Right lobe of liver (tissue), 6 donors: ENCODE results near the gene TERB1. TPM values are rescaled to one million over a fixed set of nuclear protein-coding genes. Genes with fewer than 3 reads are reported as not detected.
"Not testable (repeated sequence)": the region's sequence is repeated elsewhere in the genome, so short reads cannot be mapped to it uniquely, and the experiment has no call there.

Experiments used
- ATAC-seq, 4 donors: fragments of 200-7000 bp; cut with Tn5 transposase; one replicate each; pipeline ENCODE4 v1.9.1; 2020; ENCODE audit warnings: mild to moderate bottlenecking in 4 of 4, moderate library complexity in 4 of 4
- DNase-seq, 3 donors: peaks; one replicate each; pipeline ENCODE4 v3.0.0-alpha.2; 2020
- H3K27ac ChIP-seq, 3 donors: fragments of 200-600 bp; one replicate each; pipeline ENCODE4 v1.8.0; 2022
- H3K27me3 ChIP-seq, 2 donors: fragments of 200-600 bp; one replicate each; pipeline ENCODE4 v1.8.0; 2022
- H3K36me3 ChIP-seq, 4 donors: fragments of 200-600 bp; sonication (generic) in 1 of 4; one replicate each; pipeline versions ENCODE4 v1.5.1 to v1.8.0; 2017 to 2022; ENCODE audit warnings: control low read depth in 1 of 4
- H3K4me1 ChIP-seq, 4 donors: fragments of 200-600 bp; sonication (generic) in 1 of 4; one replicate each; pipeline versions ENCODE4 v1.5.1 to v1.8.0; 2017 to 2022; ENCODE audit warnings: control low read depth in 1 of 4
- H3K4me3 ChIP-seq, 3 donors: fragments of 200-600 bp; one replicate each; pipeline ENCODE4 v1.8.0; 2022
- H3K9me3 ChIP-seq, 4 donors: fragments of 200-600 bp; sonication (generic) in 1 of 4; one replicate each; pipeline versions ENCODE4 v1.5.1 to v1.8.0; 2017 to 2022; ENCODE audit warnings: control low read depth in 1 of 4
- POLR2A ChIP-seq: fragments of 450-650 bp; IDR thresholded peaks from one replicate; pipeline ENCODE4 v1.6.1; 2017; ENCODE audit warnings: antibody characterized with exemption, mild to moderate bottlenecking
- WGBS: methylation state at CpG from one replicate; pipeline ENCODE4 v1.1.6; 2018; ENCODE audit warnings: low coverage, low lambda C conversion rate; ENCODE audit not compliant: insufficient coverage; ENCODE audit errors: missing lambda C conversion rate; 5-methylcytosine and 5-hydroxymethylcytosine counted together
- intact Hi-C, 2 donors: fragments of 100-400 bp; cut with DNase I; formaldehyde crosslinking; loops; one replicate each; pipeline versions ENCODE4 v1.11.2 to v1.14.1; 2022
- total RNA-seq, 6 experiments: library from RNA; depleted of rRNA in 2 of 6; stranded (reverse); fragments of >200 nt in 2 of 6; fragmentation: NEBNext Ultra II Directional in 3 of 6; extraction: Animal tissue kit (Norgen Biotek cat#: 25700) in 3 of 6; gene quantifications; one replicate each; pipeline versions ENCODE4 v1.1.0 to v1.2.4, GENCODE V29; 2016 to 2023
- TF ChIP-seq, protein P1 (sequence below), 4 donors: fragments of 200-600 bp in 3 of 4; fragments of 450-650 bp in 1 of 4; IDR thresholded peaks; one replicate each; pipeline versions ENCODE4 v1.5.1 to v1.8.0; 2016 to 2022; ENCODE audit warnings: antibody characterized with exemption in 4 of 4, mild to moderate bottlenecking in 2 of 4
- donor health status: DM: no; HTN: yes; CAD: no.
- donor health status: DM: no; HTN: no; CAD: no.
- donor health status: DM: no; HTN: no; CAD: no.
- donor health status: DM: no; HTN: yes; CAD: no.
- donor health status: DM: no; HTN: yes; CAD: no.

The TERB1 gene
- total RNA-seq, 6 experiments from 2014 or later, result not detected

DNA sequence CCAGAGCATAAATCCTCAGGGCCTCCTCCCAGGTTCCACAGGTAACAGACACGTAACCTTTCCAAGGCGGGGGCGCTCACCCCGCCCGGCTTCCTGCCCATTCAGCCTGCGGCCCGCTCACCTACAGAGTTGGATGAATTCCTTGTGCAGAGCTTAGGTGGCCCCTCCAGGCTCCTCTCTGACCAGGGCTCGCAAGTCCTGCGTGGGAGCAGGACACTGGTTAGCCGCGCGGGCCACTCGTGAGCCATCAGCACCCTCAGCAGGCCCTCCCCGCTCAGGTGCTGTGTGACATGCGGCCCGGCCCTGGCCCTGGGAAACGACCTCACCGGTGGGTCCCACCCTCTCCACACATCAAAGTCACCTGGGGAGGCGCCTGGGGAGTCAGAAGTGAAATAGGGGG is 528 bp downstream of the TERB1 start:
- H3K27me3 ChIP-seq, result no peaks in the 10 kb centered on the region
- peaks cover 0 to 35% (median 11%) of the 10 kb centered on the region in 4 donors for H3K36me3 ChIP-seq
- no peak overlapping the region for H3K27ac ChIP-seq
- H3K9me3 ChIP-seq, result no peaks in the 10 kb centered on the region
- H3K4me1 ChIP-seq, result no peaks in the 10 kb centered on the region
- 88% methylated on average over 8 of the region's 19 CpGs for WGBS
- intact Hi-C loops, result no loop called here
- ATAC-seq (no peak), DNase-seq (no peak)
- TF ChIP-seq, protein P1, sequence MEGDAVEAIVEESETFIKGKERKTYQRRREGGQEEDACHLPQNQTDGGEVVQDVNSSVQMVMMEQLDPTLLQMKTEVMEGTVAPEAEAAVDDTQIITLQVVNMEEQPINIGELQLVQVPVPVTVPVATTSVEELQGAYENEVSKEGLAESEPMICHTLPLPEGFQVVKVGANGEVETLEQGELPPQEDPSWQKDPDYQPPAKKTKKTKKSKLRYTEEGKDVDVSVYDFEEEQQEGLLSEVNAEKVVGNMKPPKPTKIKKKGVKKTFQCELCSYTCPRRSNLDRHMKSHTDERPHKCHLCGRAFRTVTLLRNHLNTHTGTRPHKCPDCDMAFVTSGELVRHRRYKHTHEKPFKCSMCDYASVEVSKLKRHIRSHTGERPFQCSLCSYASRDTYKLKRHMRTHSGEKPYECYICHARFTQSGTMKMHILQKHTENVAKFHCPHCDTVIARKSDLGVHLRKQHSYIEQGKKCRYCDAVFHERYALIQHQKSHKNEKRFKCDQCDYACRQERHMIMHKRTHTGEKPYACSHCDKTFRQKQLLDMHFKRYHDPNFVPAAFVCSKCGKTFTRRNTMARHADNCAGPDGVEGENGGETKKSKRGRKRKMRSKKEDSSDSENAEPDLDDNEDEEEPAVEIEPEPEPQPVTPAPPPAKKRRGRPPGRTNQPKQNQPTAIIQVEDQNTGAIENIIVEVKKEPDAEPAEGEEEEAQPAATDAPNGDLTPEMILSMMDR (IDR thresholded peaks at IDR 0.05), result no peak
- TF ChIP-seq POLR2A, result no peak
- H3K4me3 ChIP-seq, result no peak overlapping the region

DNA sequence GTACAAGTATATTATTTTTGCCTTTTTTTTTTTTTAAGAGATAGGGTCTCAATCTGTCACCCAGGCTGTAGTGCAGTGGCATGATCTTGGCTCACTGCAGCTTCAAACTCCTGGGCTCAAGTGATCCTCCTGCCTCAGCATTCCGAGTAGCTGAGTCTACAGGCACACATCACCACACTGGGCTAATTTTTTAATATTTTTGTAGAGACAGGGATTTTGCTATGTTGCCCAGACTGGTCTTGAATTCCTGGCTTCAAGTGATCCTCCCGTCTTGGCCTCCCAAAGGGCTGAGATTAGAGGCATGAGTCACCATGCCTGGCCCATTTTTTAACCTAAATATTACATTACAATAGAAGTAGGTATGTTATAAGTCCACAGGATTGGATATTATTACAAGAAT is 3.2 kb downstream of the TERB1 start:
- Histone ChIP-seq H3K9me3 (no peaks in the 10 kb centered on the region), H3K4me1 (no peaks in the 10 kb centered on the region), H3K27me3 (no peaks in the 10 kb centered on the region), H3K27ac (no peak overlapping the region), H3K4me3 (no peak overlapping the region), H3K36me3 (peaks cover 0 to 9% (median 4%) of the 10 kb centered on the region in 4 donors)
- ATAC-seq, result no peak
- 93% methylated on average over 2 of the region's 2 CpGs for WGBS
- no peak for TF ChIP-seq POLR2A
- TF ChIP-seq, protein P1 (IDR thresholded peaks at IDR 0.05), result no peak
- intact Hi-C loops, result no loop called here
- no peak for DNase-seq

DNA sequence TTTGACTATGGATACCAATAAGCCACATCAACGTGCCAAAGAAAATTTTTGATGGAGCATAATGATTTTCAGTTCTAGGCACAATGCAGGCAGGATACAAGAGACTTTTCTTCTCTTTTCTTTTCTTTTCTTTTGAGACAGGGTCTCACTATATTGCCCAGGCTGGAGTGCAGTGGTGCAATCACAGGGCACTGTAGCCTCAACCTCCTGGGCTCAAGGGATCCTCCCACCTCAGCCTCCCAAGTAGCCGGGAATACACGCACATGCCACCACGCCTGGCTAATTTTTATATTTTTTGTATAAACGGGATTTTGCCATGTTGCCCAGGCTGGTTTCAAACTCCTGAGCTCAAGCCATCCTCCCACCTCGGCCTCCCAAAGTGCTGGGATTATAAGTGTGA is 7.4 kb downstream of the TERB1 start:
- H3K9me3 ChIP-seq, H3K4me3 ChIP-seq, H3K4me1 ChIP-seq, intact Hi-C loops, H3K27me3 ChIP-seq, ATAC-seq, H3K27ac ChIP-seq, DNase-seq, H3K36me3 ChIP-seq: not testable (repeated sequence)
- WGBS, result 77% methylated on average over 6 of the region's 6 CpGs

DNA sequence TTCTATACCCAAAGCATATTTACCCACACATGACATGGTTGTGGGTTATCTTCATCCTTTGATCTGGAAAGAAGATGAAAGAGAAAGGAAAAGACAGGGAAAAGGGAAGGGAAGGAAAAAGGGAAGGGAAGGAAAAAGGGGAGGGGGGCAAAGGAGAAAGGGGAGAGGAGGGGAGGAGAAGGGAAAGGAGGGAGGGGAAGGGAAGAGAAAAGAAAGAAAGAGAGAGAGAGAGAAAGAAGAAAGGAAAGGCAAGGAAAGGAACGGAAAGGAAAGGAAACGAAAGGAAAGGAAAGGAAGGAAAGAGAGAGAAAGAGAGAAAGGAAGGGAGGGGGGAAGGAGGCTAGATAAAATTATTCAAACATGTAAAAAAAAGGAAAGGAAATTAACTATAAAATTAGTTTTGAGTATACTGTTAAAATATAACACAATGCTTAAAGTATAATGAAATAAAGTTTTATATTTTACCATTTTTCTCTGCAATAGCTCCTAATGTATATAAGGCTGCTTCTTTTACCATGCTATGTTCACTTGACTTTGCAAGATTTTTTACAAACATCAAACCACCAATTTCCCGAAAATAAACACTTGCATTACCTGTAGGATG is 11.2 kb downstream of the TERB1 start:
- H3K4me1 ChIP-seq, result no peaks in the 10 kb centered on the region
- no peaks in the 10 kb centered on the region for H3K9me3 ChIP-seq
- H3K27me3 ChIP-seq, result no peaks in the 10 kb centered on the region
- no peak for TF ChIP-seq POLR2A
- TF ChIP-seq, protein P1 (IDR thresholded peaks at IDR 0.05), result no peak
- no peak for DNase-seq
- H3K36me3 ChIP-seq, result no peaks in the 10 kb centered on the region
- H3K27ac ChIP-seq, result no peak overlapping the region
- H3K4me3 ChIP-seq, result no peak overlapping the region
- WGBS, result 43% methylated on average over 3 of the region's 3 CpGs
- no peak for ATAC-seq
- intact Hi-C loops, result no loop called here

DNA sequence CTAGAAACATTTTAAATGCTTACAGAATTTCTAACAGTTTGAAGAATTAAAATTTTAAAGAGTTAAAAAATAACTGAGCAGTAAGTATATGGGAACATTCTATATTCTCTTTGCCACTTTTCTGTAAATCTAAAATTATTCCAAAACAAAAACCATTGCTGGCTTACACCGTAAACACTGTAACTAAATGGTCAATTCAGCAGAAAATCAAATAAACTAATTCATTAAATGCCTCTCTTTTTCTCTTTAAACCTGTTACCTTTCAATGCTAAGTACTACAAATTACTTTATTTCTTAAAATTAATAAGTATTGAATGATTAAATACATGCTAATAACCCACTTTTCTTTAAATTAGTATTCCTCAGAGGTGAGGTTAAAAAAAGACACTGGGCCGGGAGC is 14.0 kb downstream of the TERB1 start:
- H3K27ac ChIP-seq, result no peak overlapping the region
- ATAC-seq (no peak), DNase-seq (no peak)
- TF ChIP-seq, protein P1 (IDR thresholded peaks at IDR 0.05), result no peak
- TF ChIP-seq POLR2A, result no peak
- WGBS, result 94% methylated on average over 2 of the region's 2 CpGs
- no peaks in the 10 kb centered on the region for H3K27me3 ChIP-seq
- no peaks in the 10 kb centered on the region for H3K4me1 ChIP-seq
- no peaks in the 10 kb centered on the region for H3K36me3 ChIP-seq
- no peaks in the 10 kb centered on the region for H3K9me3 ChIP-seq
- no peak overlapping the region for H3K4me3 ChIP-seq
- intact Hi-C loops, result no loop called here
